Right atrium auricular region (tissue), 2 donors: Measurements from ENCODE around the gene RBBP9. TPM values are rescaled to one million over a fixed set of nuclear protein-coding genes. Genes with fewer than 3 reads are reported as not detected.
"Not testable (repeated sequence)": the region's sequence is repeated elsewhere in the genome, so short reads cannot be mapped to it uniquely, and the experiment has no call there.

ENCODE experiments used
- DNase-seq: peaks from one replicate; pipeline ENCODE4 v3.0.0-alpha.2; 2019; ENCODE audit warnings: low spot score
- H3K27ac ChIP-seq, 2 donors: fragments of 200-600 bp; sonication (generic); 1 replicate in 1 of 2; 2 replicates in 1 of 2; pipeline ENCODE4 v1.5.1; 2016 to 2019
- H3K27me3 ChIP-seq, 2 donors: fragments of 200-600 bp; sonication (generic); one replicate each; pipeline versions ENCODE4 v1.5.1 to v1.6.0; 2017 to 2019
- H3K36me3 ChIP-seq: fragments of 200-600 bp; sonication (generic); one replicate; pipeline ENCODE4 v1.5.1; 2016
- H3K4me1 ChIP-seq, 2 donors: fragments of 200-600 bp; sonication (generic); one replicate each; pipeline versions ENCODE4 v1.5.1 to v1.6.0; 2017 to 2019
- H3K4me3 ChIP-seq, 2 donors: fragments of 200-600 bp; sonication (generic); 1 replicate in 1 of 2; 2 replicates in 1 of 2; pipeline ENCODE4 v1.5.1; 2017 to 2019; ENCODE audit warnings: mild to moderate bottlenecking in 1 of 2, moderate library complexity in 1 of 2
- H3K9me3 ChIP-seq, 2 donors: fragments of 200-600 bp; sonication (generic); one replicate each; pipeline ENCODE4 v1.5.1; 2019
- CTCF ChIP-seq, 2 donors: fragments of 200-600 bp; sonication (generic); IDR thresholded peaks; one replicate each; pipeline ENCODE4 v1.5.1; 2019; ENCODE audit warnings: antibody characterized with exemption in 2 of 2
- total RNA-seq, 2 donors: library from RNA; depleted of rRNA; stranded (reverse); fragments of >200 nt; gene quantifications; one replicate each; pipeline ENCODE4 v1.1.0, GENCODE V29; 2016

The RBBP9 gene
- total RNA-seq, 2 donors from 2014 or later: 8.6 to 9.1 TPM

- Histone ChIP-seq H3K27me3 (no peaks in the 10 kb centered on the region), H3K36me3 (no peaks in the 10 kb centered on the region), H3K27ac (no peak overlapping the region), H3K4me1 (peaks cover 0 to 19% of the 10 kb centered on the region in 2 donors), H3K9me3 (no peaks in the 10 kb centered on the region), H3K4me3 (no peak overlapping the region)
- no peak for TF ChIP-seq CTCF (IDR thresholded peaks at IDR 0.05)
- peak; percentile 68 for DNase-seq
Observed at GRCh38 chr20:18504479-18505060, 7.5 kb upstream of the RBBP9 start.

- not testable (repeated sequence) for H3K4me1 ChIP-seq, H3K4me3 ChIP-seq, H3K27me3 ChIP-seq, DNase-seq, H3K36me3 ChIP-seq, H3K27ac ChIP-seq, H3K9me3 ChIP-seq
Observed at GRCh38 chr20:18501672-18502071, 4.6 kb upstream of the RBBP9 start.

GRCh38 chr20:18497603-18498002 is 578 bp upstream of the RBBP9 start:
- H3K36me3 ChIP-seq: no peaks in the 10 kb centered on the region
- peaks cover 0 to 14% of the 10 kb centered on the region in 2 donors for H3K4me1 ChIP-seq
- H3K4me3 ChIP-seq: no peak overlapping the region
- no peak for DNase-seq
- peak overlapping the region in 1 of 2 donors; percentile 6 for H3K27ac ChIP-seq
- no peaks in the 10 kb centered on the region for H3K27me3 ChIP-seq
- H3K9me3 ChIP-seq: no peaks in the 10 kb centered on the region
- no peak for TF ChIP-seq CTCF (IDR thresholded peaks at IDR 0.05)

- no peak for TF ChIP-seq CTCF (IDR thresholded peaks at IDR 0.05)
- Histone ChIP-seq H3K27ac (peak overlapping the region in 1 of 2 donors; percentile 73), H3K9me3 (no peaks in the 10 kb centered on the region), H3K4me1 (peaks cover 0 to 14% of the 10 kb centered on the region in 2 donors), H3K36me3 (no peaks in the 10 kb centered on the region), H3K4me3 (peak overlapping the region; percentile 58 to 77), H3K27me3 (no peaks in the 10 kb centered on the region)
- DNase-seq: no peak
Observed at GRCh38 chr20:18496042-18496441, 983 bp downstream of the RBBP9 start.

- Histone ChIP-seq H3K27ac (no peak overlapping the region), H3K4me1 (no peaks in the 10 kb centered on the region), H3K36me3 (peaks cover 34% of the 10 kb centered on the region), H3K4me3 (no peak overlapping the region), H3K27me3 (no peaks in the 10 kb centered on the region), H3K9me3 (no peaks in the 10 kb centered on the region)
- no peak for DNase-seq
- TF ChIP-seq CTCF (IDR thresholded peaks at IDR 0.05): no peak
Observed at GRCh38 chr20:18488301-18488700, 8.7 kb downstream of the RBBP9 start.

- no peak for TF ChIP-seq CTCF (IDR thresholded peaks at IDR 0.05)
- no peaks in the 10 kb centered on the region for H3K4me1 ChIP-seq
- DNase-seq: no peak
- H3K36me3 ChIP-seq: peaks cover 45% of the 10 kb centered on the region
- H3K27ac ChIP-seq: no peak overlapping the region
- no peak overlapping the region for H3K4me3 ChIP-seq
- no peaks in the 10 kb centered on the region for H3K9me3 ChIP-seq
- no peaks in the 10 kb centered on the region for H3K27me3 ChIP-seq
Observed at GRCh38 chr20:18481596-18481995, 15.4 kb downstream of the RBBP9 start.
